ENCODE results near the gene CGGBP1.

Gene CGGBP1

DNA sequence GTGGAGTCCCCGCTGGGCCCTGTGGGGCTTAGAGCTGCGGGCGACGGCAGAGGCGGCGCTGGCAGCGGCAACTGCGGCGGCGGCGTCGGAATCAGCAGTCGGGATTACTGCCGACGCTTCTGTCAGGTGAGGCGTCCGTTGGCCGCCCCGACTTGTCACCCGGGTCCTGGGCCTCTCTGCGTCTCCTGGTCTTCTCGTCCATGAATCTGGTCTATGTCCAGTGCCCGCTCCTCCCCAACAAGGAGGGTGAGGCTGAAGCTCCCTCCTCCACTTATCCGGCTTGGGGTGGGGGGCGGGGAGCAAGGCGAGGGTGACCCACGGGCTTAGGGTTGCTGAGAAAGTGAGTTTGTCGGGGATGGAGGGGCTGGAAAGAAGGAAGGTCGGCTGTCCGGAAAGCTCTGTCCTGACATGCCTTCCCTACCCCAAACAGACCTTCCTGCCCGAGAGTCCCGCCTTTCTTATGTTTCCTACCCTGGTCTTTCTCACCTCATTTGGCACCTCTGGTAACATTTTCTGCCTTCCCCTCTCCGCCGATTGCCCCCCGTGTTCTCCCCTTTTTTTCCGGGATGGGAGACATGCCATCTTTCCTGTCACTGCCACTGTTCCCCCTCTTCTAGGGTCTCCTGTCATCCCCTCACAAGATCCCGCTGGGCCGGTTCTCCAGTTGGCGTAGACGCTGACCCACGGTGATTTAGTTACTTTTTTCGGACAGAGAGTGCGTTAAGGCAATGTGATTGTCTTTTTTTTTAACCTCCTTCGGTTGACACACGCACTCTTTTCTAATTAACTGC lies 770 bp upstream of the CGGBP1 start:
- no peak for DNase-seq (ENCODE audit: low read depth, low spot score)
- TF ChIP-seq, protein P1, sequence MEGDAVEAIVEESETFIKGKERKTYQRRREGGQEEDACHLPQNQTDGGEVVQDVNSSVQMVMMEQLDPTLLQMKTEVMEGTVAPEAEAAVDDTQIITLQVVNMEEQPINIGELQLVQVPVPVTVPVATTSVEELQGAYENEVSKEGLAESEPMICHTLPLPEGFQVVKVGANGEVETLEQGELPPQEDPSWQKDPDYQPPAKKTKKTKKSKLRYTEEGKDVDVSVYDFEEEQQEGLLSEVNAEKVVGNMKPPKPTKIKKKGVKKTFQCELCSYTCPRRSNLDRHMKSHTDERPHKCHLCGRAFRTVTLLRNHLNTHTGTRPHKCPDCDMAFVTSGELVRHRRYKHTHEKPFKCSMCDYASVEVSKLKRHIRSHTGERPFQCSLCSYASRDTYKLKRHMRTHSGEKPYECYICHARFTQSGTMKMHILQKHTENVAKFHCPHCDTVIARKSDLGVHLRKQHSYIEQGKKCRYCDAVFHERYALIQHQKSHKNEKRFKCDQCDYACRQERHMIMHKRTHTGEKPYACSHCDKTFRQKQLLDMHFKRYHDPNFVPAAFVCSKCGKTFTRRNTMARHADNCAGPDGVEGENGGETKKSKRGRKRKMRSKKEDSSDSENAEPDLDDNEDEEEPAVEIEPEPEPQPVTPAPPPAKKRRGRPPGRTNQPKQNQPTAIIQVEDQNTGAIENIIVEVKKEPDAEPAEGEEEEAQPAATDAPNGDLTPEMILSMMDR (IDR thresholded peaks at IDR 0.05; ENCODE audit: low read depth, low read length): no peak
- in situ Hi-C loops (cut with HindIII; ENCODE audit: low sequenced_read_pairs): no loop called here

DNA sequence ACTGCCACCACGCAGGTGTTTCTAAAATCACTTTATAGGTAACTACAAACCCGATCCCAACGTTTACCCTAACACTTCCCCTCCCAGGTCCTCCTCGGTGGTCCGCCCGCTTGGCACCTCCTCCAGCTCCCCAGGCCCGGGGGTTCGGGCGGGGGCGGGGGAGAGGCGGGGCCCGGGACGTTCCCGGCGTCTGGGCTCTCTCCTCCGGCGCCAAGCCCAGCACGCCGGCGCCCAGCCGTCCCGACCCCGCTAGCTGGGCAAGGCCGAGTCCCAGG lies 562 bp downstream of the CGGBP1 start:
- no peak for DNase-seq (ENCODE audit: low read depth, low spot score)
- in situ Hi-C loops (cut with HindIII; ENCODE audit: low sequenced_read_pairs): no loop called here
- TF ChIP-seq, protein P1 (IDR thresholded peaks at IDR 0.05; ENCODE audit: low read depth, low read length): no peak
- H3K4me3 ChIP-seq (ENCODE audit: low read depth, low read length): peak overlapping the region; percentile 66

More for the DNA sequence above, 770 bp upstream of the CGGBP1 start:
- H3K4me3 ChIP-seq (ENCODE audit: low read depth, low read length): peak overlapping the region; percentile 78

DNA sequence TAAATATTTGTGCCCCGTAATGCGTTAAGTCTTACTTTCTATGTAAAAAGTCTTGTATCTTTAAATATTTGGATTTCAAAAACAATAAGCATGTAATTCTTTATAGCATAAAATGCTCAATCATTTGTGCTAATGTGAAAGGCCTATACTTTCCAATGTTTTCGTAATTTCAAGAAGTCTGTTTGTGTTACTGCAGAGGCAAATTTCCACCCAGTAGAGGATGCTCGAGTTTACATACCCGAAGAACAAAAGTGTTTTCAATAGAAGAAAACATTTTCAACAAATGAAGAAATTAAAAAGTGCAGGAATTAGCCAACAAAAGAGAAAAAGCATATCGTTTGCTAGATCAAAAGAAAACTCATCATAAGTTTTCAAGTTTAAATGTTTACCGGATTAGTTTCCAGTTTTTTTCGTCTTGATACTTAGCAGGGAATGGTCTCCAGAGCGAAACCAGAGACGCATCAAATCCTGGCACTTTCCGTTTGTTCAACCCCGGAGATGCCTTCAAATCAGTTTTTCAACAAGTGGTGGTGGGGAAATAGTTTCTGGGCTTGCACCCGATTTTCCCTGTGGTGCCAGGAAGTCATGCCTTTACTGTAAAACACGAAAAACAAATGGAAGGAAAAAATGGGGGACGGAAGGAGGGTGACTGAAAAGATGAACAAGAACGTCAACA lies 1.0 kb downstream of the CGGBP1 start:
- TF ChIP-seq, protein P1 (IDR thresholded peaks at IDR 0.05; ENCODE audit: low read depth, low read length): peak; percentile 38
- DNase-seq (ENCODE audit: low read depth, low spot score): peak; percentile 50
- H3K4me3 ChIP-seq (ENCODE audit: low read depth, low read length): peak overlapping the region; percentile 66
- in situ Hi-C loops (cut with HindIII; ENCODE audit: low sequenced_read_pairs): no loop called here

DNA sequence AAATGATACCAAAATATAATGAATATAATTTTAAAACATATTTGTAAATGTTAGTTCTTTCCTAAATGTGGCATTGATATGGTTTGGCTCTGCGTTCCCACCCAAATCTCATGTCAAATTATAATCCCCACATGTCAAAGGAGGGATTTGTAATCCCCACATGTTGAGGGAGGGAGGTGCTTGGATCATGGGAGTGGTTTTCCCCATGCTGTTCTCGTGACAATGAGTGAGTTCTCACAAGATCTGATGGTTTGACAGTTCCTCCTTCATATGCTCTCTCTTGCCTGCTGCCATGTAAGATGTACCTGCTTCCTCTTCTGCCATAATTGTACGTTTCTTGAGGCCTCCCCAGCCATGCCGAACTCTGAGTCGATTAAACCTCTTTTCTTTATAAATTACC lies 12.0 kb downstream of the CGGBP1 start:
- in situ Hi-C loops (cut with HindIII; ENCODE audit: low sequenced_read_pairs): no loop called here

DNA sequence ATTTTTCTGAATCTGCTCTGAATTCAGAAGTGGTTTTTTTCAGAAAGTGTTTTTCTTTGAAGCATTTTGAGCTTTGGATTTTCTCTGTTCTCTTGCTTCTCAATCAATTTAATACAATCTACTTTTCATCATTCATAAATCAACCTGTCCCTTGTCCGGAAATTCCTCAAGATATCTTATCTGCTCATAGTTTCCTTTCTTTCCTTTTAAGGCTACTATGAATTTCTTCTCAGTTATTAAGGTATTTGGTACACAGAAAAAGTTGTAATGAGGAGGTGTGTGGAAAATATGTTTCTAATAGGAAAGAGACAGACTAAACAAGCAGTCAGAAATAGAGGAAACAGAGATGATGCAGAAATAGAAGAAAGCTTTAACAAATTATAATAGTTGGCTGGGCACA lies 14.4 kb downstream of the CGGBP1 start:
- no peak overlapping the region for H3K4me3 ChIP-seq (ENCODE audit: low read depth, low read length)
- no peak for DNase-seq (ENCODE audit: low read depth, low spot score)

More for the DNA sequence above, 12.0 kb downstream of the CGGBP1 start:
- H3K4me3 ChIP-seq (ENCODE audit: low read depth, low read length): no peak overlapping the region
- no peak for DNase-seq (ENCODE audit: low read depth, low spot score)
- TF ChIP-seq, protein P1 (IDR thresholded peaks at IDR 0.05; ENCODE audit: low read depth, low read length): no peak

DNA sequence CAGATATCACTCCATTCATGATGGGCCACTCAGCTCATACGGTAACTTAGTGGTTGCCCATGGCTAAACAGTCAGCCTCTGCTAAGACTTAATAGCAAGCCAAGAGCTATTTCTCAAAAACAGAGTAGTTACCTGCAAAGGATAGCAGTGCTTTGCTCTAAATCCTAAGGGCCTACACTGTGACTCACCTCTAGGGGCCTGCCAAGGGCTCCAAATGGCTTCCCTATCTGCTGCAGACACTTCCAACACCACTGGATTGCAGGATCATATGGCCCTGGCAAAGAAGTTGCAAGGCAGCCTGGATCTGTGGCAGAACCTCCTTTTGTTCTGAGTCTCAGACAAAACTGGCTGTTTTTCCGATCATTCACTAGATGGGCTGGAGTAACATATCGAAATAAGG lies 17.8 kb downstream of the CGGBP1 start:
- DNase-seq (ENCODE audit: low read depth, low spot score): no peak
- TF ChIP-seq, protein P1 (IDR thresholded peaks at IDR 0.05; ENCODE audit: low read depth, low read length): no peak
- in situ Hi-C loops (cut with HindIII; ENCODE audit: low sequenced_read_pairs): no loop called here
- H3K4me3 ChIP-seq (ENCODE audit: low read depth, low read length): no peak overlapping the region

More for the DNA sequence above, 14.4 kb downstream of the CGGBP1 start:
- in situ Hi-C loops (cut with HindIII; ENCODE audit: low sequenced_read_pairs): no loop called here
- TF ChIP-seq, protein P1 (IDR thresholded peaks at IDR 0.05; ENCODE audit: low read depth, low read length): no peak

All from astrocyte of the spinal cord (primary cell).